ENCODE results near the gene B4GALNT3. TPM values are rescaled to one million over a fixed set of nuclear protein-coding genes. Genes with fewer than 3 reads are reported as not detected.
A peak's percentile ranks its signal among the peaks of the same experiment; 100 is the strongest.

Gene B4GALNT3
- total and polyA plus RNA-seq, 2 of the 13 experiments (the other 11 are each of a cell fraction or from before 2014, with no cell fraction given): 3.2 to 4.4 TPM

DNA sequence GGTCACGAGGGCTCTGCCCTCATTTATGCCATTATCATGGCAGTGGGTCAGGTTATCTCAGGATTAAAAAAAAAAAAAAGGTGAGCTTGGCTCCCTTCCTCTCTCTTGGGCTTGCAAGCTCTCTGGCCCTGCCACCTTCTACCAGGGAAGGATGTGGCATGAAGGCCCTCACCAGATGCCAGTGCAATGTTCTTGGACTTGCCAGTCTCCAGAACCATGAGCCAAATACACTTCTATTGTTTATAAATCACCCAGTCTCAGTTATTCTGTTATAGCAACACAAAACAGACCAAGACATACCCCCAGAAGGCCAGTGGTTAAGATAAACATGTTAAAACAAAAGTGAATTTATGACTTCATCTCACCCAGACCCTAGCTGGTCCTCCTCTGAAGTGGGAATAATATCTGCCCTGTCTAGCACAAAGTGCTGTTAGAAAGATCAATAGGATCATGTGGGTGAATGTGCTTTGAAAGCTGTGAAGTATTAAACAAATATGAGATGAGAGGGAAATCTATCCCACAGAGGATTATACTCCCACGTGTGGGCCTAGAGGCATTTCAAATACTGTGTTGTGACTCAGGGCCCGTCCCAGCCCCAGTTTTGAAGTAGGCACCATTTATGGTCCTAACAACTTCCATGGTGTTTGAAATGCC, 114.9 kb downstream of the B4GALNT3 start (continued):
- no peak for TF ChIP-seq NFE2L1 (CRISPR knock-in tag; IDR thresholded peaks at IDR 0.05; ENCODE audit: borderline replicate concordance)
- no peak for TF ChIP-seq ZNF160 (CRISPR knock-in tag; IDR thresholded peaks at IDR 0.05)
- TF ChIP-seq, protein P1, sequence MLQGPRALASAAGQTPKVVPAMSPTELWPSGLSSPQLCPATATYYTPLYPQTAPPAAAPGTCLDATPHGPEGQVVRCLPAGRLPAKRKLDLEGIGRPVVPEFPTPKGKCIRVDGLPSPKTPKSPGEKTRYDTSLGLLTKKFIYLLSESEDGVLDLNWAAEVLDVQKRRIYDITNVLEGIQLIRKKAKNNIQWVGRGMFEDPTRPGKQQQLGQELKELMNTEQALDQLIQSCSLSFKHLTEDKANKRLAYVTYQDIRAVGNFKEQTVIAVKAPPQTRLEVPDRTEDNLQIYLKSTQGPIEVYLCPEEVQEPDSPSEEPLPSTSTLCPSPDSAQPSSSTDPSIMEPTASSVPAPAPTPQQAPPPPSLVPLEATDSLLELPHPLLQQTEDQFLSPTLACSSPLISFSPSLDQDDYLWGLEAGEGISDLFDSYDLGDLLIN (CRISPR knock-in tag; IDR thresholded peaks at IDR 0.05; ENCODE audit: borderline replicate concordance): no peak
- peak; percentile 79 for TF ChIP-seq TBX3 (IDR thresholded peaks at IDR 0.05; ENCODE audit: borderline replicate concordance)
- no peak for TF ChIP-seq ZNF24 (IDR thresholded peaks at IDR 0.05)
- TF ChIP-seq MAFG (CRISPR knock-in tag; IDR thresholded peaks at IDR 0.05): no peak
- no peak for TF ChIP-seq ZNF552 (CRISPR knock-in tag; IDR thresholded peaks at IDR 0.05; ENCODE audit: borderline replicate concordance)
- no peak for TF ChIP-seq ZKSCAN1 (IDR thresholded peaks at IDR 0.05; ENCODE audit: low read length)
- TF ChIP-seq, protein P2, sequence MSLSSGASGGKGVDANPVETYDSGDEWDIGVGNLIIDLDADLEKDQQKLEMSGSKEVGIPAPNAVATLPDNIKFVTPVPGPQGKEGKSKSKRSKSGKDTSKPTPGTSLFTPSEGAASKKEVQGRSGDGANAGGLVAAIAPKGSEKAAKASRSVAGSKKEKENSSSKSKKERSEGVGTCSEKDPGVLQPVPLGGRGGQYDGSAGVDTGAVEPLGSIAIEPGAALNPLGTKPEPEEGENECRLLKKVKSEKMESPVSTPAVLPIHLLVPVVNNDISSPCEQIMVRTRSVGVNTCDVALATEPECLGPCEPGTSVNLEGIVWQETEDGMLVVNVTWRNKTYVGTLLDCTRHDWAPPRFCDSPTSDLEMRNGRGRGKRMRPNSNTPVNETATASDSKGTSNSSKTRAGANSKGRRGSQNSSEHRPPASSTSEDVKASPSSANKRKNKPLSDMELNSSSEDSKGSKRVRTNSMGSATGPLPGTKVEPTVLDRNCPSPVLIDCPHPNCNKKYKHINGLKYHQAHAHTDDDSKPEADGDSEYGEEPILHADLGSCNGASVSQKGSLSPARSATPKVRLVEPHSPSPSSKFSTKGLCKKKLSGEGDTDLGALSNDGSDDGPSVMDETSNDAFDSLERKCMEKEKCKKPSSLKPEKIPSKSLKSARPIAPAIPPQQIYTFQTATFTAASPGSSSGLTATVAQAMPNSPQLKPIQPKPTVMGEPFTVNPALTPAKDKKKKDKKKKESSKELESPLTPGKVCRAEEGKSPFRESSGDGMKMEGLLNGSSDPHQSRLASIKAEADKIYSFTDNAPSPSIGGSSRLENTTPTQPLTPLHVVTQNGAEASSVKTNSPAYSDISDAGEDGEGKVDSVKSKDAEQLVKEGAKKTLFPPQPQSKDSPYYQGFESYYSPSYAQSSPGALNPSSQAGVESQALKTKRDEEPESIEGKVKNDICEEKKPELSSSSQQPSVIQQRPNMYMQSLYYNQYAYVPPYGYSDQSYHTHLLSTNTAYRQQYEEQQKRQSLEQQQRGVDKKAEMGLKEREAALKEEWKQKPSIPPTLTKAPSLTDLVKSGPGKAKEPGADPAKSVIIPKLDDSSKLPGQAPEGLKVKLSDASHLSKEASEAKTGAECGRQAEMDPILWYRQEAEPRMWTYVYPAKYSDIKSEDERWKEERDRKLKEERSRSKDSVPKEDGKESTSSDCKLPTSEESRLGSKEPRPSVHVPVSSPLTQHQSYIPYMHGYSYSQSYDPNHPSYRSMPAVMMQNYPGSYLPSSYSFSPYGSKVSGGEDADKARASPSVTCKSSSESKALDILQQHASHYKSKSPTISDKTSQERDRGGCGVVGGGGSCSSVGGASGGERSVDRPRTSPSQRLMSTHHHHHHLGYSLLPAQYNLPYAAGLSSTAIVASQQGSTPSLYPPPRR (CRISPR knock-in tag; IDR thresholded peaks at IDR 0.05; ENCODE audit: borderline replicate concordance): no peak
- TF ChIP-seq ZHX1 (CRISPR knock-in tag; IDR thresholded peaks at IDR 0.05; ENCODE audit: low read depth): no peak
- TF ChIP-seq SAP130 (CRISPR knock-in tag; IDR thresholded peaks at IDR 0.05; ENCODE audit: low read depth): peak; percentile 64
- TF ChIP-seq SRF (IDR thresholded peaks at IDR 0.05; ENCODE audit: low read depth, low read length): no peak
- no peak for TF ChIP-seq ZNF550 (CRISPR knock-in tag; IDR thresholded peaks at IDR 0.05; ENCODE audit: borderline replicate concordance)
- no peak for TF ChIP-seq ZHX2 (IDR thresholded peaks at IDR 0.05; ENCODE audit: low read depth)
- no peak for TF ChIP-seq ZHX2 (CRISPR knock-in tag; IDR thresholded peaks at IDR 0.05; ENCODE audit: borderline replicate concordance)
